GM06990 (cell line): ENCODE data around the gene ZNF710.

Experiments used
- DNase-seq: peaks from one replicate; pipeline ENCODE4 v3.0.0-alpha.2; 2011; ENCODE audit not compliant: insufficient read length; ENCODE audit errors: extremely low read depth
- H3K27me3 ChIP-seq: replicated peaks from 2 replicates; pipeline ENCODE4 v1.6.0; 2011; ENCODE audit warnings: low read length; ENCODE audit not compliant: control insufficient read depth, insufficient read depth
- H3K36me3 ChIP-seq: 2 replicates; pipeline ENCODE4 v1.5.1; 2011; ENCODE audit warnings: low read length; ENCODE audit not compliant: control insufficient read depth, insufficient read depth
- H3K4me3 ChIP-seq: replicated peaks from 2 replicates; pipeline ENCODE4 v1.5.1; 2011; ENCODE audit warnings: low read depth, mild to moderate bottlenecking, control low read depth, low read length
- TF ChIP-seq, protein P1 (sequence below): IDR thresholded peaks from 2 replicates; pipeline ENCODE4 v1.5.1; 2011; ENCODE audit warnings: low read length, control low read depth, mild to moderate bottlenecking, inconsistent platforms; ENCODE audit not compliant: insufficient read depth, poor library complexity, severe bottlenecking

ZNF710 gene

GRCh38 chr15:90058775-90059174 lies 57.7 kb downstream of the ZNF710 start:
- no peaks in the 10 kb centered on the region for H3K27me3 ChIP-seq
- TF ChIP-seq, protein P1, sequence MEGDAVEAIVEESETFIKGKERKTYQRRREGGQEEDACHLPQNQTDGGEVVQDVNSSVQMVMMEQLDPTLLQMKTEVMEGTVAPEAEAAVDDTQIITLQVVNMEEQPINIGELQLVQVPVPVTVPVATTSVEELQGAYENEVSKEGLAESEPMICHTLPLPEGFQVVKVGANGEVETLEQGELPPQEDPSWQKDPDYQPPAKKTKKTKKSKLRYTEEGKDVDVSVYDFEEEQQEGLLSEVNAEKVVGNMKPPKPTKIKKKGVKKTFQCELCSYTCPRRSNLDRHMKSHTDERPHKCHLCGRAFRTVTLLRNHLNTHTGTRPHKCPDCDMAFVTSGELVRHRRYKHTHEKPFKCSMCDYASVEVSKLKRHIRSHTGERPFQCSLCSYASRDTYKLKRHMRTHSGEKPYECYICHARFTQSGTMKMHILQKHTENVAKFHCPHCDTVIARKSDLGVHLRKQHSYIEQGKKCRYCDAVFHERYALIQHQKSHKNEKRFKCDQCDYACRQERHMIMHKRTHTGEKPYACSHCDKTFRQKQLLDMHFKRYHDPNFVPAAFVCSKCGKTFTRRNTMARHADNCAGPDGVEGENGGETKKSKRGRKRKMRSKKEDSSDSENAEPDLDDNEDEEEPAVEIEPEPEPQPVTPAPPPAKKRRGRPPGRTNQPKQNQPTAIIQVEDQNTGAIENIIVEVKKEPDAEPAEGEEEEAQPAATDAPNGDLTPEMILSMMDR: no peak
- H3K36me3 ChIP-seq: no peaks in the 10 kb centered on the region
- no peak for DNase-seq
- H3K4me3 ChIP-seq: no peak overlapping the region

- Histone ChIP-seq H3K27me3 (no peaks in the 10 kb centered on the region), H3K4me3 (no peak overlapping the region), H3K36me3 (no peaks in the 10 kb centered on the region)
- TF ChIP-seq, protein P1: no peak
- DNase-seq: peak; percentile 91
Measured at GRCh38 chr15:90059208-90059985, 58.3 kb downstream of the ZNF710 start.

GRCh38 chr15:90060797-90061196 lies 59.7 kb downstream of the ZNF710 start:
- TF ChIP-seq, protein P1: no peak

DNA sequence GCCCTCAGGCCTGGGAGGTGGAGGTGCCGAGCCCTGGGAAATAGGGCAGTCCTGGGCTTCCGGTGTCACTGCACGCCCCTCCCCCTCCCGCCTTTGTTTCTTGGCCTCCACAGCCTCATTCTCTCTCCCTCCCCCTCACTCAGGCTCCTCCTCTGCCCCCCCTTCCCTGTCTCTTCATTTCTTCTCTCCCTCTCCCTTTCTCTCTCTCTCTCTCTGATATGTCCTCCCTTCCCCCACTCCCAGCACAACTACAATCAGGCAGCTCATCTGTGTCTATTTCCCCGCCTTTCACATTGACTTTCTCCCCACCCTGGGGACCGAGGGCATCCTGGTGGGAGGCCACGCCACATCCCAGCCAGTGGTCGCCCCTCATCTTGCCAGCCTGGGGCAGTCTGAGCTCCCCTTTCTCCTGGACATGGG lies 60.9 kb downstream of the ZNF710 start:
- no peaks in the 10 kb centered on the region for H3K36me3 ChIP-seq
- no peak overlapping the region for H3K4me3 ChIP-seq
- TF ChIP-seq, protein P1: no peak
- no peaks in the 10 kb centered on the region for H3K27me3 ChIP-seq
- no peak for DNase-seq

More at GRCh38 chr15:90060797-90061196, 59.7 kb downstream of the ZNF710 start:
- Histone ChIP-seq H3K27me3 (no peaks in the 10 kb centered on the region), H3K4me3 (no peak overlapping the region), H3K36me3 (no peaks in the 10 kb centered on the region)
- DNase-seq: no peak

DNA sequence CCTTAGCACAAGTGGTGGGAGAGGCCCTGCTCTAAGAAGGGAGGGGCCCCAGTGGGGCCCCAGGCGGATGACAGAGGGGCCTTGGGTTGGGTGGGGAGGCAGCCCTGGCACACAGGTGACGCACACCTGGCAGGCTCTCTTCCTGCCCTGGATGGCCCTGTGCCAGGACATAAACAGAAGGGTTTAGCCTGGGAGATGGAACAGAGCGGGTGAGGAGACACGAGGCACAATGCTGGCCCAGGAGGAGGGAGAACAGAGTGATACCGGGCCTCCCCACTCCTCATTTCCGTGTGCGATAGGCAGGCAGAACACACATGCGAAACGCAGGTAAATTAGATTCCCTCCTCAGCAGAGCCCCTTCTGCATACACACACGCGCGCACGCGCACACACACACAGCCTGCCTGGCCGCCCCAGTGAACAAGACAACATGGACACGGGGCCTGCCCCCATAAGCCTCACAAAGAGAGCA lies 61.4 kb downstream of the ZNF710 start:
- no peak for DNase-seq

More for the DNA sequence above, 61.4 kb downstream of the ZNF710 start:
- TF ChIP-seq, protein P1: no peak
- H3K4me3 ChIP-seq: no peak overlapping the region
- no peaks in the 10 kb centered on the region for H3K27me3 ChIP-seq
- H3K36me3 ChIP-seq: peaks cover 2% of the 10 kb centered on the region
